Measurements from ENCODE around the gene CAPN1.
A peak's percentile ranks its signal among the peaks of the same experiment; 100 is the strongest.
"Not testable (repeated sequence)": the region's sequence is repeated elsewhere in the genome, so short reads cannot be mapped to it uniquely, and the experiment has no call there.

CAPN1 gene

GRCh38 chr11:65163684-65164083 is 18.0 kb upstream of the CAPN1 start:
- no peak for DNase-seq

GRCh38 chr11:65165410-65166317 is 16.1 kb upstream of the CAPN1 start:
- DNase-seq = no peak

DNA sequence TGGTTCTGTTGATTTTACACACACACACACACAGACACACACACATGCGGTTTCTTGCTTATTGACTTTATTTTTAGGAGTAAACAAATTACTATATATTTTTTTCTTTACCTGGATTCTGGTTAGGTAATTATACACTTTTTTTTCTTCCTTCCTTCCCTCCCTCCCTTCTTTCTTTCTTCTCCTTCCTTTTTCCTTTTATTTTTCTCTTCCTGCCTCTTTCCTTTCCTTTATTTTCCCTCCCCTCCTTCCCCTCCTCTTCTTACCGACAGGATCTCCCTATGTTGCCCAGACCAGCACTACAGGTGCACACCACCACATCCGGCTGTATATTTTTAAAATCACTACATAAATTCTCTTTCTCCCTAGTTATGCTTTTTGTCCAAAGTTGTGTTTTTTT is 14.8 kb upstream of the CAPN1 start:
- DNase-seq = no peak

GRCh38 chr11:65167656-65168055 is 14.1 kb upstream of the CAPN1 start:
- DNase-seq = no peak

GRCh38 chr11:65169164-65169641 is 12.5 kb upstream of the CAPN1 start:
- DNase-seq = no peak

DNA sequence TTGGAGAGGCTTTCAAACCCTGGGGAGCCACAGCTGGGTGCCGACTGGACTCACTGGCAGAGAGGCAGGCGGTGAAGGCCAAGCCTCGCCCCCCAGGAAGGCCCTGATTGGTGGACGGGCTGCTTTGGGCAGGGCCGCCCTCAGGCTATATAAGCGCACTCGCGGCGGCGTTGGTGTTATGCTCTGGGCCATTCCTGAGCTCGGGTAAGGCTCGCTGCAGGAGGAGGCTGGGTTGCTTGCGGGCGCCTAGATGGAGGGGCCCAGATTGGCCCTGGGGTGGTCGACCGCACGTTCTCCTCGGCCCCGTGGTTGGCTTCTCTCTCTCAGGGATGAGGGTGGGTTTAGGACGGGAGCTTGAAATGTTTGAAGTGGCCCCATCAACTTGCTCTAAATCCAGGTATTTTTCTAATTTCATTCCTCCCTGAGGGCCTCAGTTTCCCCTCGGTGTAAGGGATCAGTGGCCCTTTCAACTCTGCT is 11.6 kb upstream of the CAPN1 start, which contains the start of gene SPDYC:
Gene SPDYC, plus strand, starts transcription at position 176 of the 477 bp plus-strand sequence. CDS start 1,125 bp downstream, outside the sequence.
- DNase-seq = no peak

- DNase-seq = no peak
These were observed 9.1 kb upstream of the CAPN1 start for GRCh38 chr11:65172600-65172999.

DNA sequence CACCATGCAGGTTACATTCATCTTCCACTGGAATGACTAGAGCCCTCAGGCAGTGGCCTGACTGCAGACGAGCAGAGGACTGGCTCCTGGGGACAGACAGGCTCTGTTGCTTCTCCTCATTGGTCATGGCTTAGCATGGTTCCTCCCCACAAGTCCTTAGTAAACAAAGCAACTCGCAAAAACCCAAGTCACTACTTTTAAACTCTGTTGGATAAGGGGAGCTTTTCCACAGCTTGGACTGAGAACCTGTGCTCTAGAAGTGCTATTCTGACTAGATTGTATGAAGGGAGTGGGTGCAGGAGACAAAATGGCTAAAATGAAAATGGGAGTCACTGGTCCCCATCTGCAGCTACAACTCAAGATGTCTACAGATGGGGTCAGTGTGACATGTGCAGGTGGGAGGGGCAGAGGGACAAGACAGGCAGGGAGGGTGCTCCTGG is 7.1 kb upstream of the CAPN1 start:
- DNase-seq = not testable (repeated sequence)

- DNase-seq = peak; percentile 33 to 40
These were observed 705 bp upstream of the CAPN1 start for GRCh38 chr11:65180877-65181568.

DNA sequence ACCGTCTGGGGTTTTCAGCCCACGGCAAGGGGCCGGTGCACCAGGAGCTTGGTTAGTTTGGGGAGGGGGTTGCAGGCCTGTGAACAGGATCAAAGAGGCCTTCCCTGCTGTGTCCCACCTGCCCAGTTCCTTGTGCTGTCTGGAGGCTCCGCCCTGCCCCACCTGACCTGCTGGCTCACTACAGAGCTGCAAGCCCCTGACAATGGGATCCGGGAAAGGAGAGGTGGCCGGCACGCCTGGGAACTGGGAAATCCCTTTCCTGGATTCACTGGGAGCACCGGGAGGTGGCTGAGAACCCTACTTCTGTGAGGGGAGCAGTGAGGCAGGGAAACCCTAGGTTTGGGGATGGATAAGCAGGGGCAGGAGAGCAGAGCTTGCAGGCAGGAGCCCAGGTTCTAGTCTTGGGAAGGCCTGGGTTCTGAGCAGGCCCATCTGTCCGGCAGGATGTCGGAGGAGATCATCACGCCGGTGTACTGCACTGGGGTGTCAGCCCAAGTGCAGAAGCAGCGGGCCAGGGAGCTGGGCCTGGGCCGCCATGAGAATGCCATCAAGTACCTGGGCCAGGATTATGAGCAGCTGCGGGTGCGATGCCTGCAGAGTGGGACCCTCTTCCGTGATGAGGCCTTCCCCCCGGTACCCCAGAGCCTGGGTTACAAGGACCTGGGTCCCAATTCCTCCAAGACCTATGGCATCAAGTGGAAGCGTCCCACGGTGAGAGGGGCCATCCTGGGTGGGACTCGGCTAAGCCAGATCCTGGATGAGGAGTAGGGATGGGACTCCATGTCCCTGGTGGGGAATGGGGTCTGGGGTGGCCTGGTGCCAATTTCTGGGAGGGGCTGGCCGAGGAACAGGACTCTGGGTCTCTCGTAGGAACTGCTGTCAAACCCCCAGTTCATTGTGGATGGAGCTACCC is 786 bp downstream of the CAPN1 start:
- no peak for DNase-seq

DNA sequence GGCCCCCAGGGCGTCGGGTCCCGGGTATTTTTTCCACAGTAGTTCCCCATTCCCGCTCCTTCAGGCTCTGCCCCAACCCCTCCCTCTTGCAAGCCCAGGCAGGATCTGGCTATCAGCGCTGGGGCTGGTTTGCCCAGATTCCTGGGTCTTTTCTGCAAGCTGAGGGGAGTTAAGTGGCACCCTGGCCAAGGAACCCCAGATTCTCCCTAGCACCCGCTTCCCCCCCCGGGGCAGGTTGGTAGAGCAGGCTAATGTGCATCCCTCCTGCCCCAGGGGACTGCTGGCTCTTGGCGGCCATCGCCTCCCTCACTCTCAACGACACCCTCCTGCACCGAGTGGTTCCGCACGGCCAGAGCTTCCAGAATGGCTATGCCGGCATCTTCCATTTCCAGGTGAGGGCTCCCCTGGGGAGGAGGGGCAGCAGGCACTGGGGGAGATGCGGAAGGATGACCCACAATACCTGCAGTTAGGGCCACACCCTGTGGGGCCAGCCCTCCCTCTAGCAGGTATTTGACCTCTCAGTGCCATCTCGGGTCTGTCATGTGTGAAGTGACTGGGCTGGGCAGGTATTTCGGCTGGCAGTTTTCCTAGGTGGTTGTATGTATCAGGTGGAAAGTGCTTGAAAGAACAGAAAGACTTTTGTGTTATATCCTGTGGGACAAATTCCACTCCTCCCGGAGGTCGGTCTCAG is 1.6 kb downstream of the CAPN1 start:
- no peak for DNase-seq

GRCh38 chr11:65184146-65184545 is 2.4 kb downstream of the CAPN1 start:
- DNase-seq = no peak

DNA sequence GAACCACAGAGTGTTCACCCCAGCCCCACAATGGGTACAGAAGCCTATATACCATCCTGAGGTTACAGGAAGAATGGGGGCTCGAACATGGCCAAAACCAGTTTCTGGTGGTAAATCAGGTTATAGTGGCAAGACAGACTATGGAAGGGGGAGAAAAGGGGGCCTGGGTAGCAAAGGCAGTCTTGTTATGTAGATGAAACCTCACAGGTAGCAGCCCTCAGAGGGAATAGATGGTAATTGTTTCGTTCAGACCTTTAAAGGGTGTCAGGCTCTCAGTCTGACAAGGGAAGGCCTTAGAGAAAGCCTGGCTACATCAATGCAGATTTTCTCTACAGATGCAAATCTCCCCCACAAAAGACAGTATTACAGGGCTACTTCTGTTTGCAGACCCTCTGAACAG is 3.4 kb downstream of the CAPN1 start:
- DNase-seq = no peak

DNA sequence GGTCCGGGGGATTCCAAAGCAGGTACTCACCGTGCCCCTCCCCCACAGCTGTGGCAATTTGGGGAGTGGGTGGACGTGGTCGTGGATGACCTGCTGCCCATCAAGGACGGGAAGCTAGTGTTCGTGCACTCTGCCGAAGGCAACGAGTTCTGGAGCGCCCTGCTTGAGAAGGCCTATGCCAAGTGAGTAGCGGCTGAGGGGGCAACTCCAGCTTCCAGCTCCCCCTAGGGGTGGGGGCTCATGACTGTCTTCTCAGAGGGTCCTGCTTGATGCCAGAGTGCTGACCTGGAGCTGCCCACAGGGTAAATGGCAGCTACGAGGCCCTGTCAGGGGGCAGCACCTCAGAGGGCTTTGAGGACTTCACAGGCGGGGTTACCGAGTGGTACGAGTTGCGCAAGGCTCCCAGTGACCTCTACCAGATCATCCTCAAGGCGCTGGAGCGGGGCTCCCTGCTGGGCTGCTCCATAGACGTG is 4.2 kb downstream of the CAPN1 start:
- no peak for DNase-seq

- DNase-seq = no peak
These were observed 5.0 kb downstream of the CAPN1 start for GRCh38 chr11:65186701-65187100.

DNA sequence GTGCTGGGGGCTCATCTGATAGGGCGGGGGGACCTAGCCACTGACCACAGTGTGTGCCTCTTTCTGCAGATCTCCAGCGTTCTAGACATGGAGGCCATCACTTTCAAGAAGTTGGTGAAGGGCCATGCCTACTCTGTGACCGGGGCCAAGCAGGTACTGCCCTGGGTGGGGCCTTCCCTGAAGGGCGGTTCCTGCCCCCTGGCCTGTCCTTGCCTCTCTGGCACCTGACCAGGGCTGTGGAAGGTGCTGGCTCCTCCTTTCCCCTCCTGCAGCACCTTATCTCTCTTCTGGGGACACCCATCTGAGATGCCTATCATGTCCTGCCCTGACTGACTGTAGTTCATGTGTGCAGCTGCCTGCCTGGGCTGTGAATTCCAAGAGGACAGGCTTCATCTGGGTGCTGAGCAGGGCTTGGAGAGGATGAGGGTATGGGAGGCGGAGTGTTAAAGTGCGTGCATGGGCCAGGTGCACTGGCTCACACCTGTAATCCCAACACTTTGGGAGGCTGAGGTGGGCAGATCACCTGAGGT is 5.5 kb downstream of the CAPN1 start:
- DNase-seq = no peak

DNA sequence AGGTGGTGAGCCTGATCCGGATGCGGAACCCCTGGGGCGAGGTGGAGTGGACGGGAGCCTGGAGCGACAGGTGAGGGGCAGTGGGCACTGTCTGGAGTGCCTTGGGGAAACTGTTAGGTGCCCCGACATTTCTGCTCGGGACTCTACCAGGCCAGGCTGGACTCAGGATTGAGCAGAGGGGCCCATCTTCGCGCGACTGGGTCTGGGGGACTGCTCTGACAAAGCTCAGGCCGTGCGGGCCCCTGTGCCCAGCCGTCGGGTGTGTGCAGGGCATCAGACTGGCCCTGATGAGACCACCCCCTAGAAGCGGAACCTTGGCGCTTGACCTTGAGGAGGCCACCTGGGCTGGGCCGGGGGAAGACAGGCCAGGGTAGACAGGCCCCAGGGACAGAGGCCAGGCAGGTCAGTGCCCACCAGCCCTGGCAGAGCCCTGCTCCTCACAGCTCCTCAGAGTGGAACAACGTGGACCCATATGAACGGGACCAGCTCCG is 6.3 kb downstream of the CAPN1 start:
- no peak for DNase-seq

GRCh38 chr11:65188486-65188885 is 6.8 kb downstream of the CAPN1 start:
- no peak for DNase-seq

DNA sequence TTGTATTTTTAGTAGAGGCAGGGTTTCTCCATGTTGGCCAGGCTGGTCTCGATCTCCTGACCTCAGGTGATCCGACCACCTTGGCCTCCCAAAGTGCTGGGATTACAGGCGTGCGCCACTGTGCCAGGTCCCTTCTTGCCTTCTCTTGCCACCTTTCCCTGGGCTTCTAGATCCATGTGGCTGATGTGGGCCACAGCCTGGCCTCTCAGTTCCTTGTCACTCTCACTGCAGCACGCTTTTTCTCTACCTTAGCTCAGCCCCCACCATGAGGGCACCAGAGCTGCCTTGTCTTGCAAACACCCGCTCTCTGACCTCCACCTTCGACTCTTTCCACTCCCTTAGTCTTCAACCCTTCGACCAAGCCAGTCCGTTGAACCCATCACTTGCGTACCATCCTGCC is 7.5 kb downstream of the CAPN1 start:
- no peak for DNase-seq

GRCh38 chr11:65194564-65194963 is 12.8 kb downstream of the CAPN1 start:
- no peak for DNase-seq

DNA sequence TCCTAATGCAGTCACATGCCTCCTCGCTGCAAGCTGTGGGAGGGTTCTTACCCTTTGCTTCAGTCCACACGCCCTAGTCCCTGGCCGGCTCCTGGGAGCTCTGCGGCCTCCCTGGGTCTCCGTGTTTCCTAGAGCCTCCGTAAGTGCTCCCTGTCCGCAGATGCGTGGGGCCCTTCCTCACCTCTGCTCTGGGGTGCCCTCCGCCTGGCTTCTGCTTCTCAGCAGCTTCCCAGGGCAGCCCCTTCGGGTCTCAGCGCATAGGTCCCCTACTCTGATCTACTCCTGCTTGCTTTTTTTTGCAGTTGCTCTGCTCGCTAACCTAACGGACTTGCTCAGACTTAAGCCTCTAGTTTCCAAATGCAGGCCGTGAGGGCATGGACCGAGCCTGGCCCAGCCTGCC is 22.4 kb downstream of the CAPN1 start:
- DNase-seq = no peak
